ENCODE data around the gene ZNF346.
"Not testable (repeated sequence)": the region's sequence is repeated elsewhere in the genome, so short reads cannot be mapped to it uniquely, and the experiment has no call there.

ZNF346 gene

GRCh38 chr5:176995122-176995490 lies 27.4 kb upstream of the ZNF346 start:
- Histone ChIP-seq H3K27ac (ENCODE audit: low read depth, low read length) (no peak overlapping the region), H3K36me3 (ENCODE audit: control insufficient read depth, insufficient read depth, low read length) (no peaks in the 10 kb centered on the region), H3K27me3 (ENCODE audit: insufficient read depth, low read length, poor library complexity) (no peaks in the 10 kb centered on the region), H3K79me1 (ENCODE audit: low read length) (peaks cover 16% of the 10 kb centered on the region), H4K5ac (ENCODE audit: low read length) (no peak overlapping the region), H3K4me3 (ENCODE audit: low read length) (no peak overlapping the region), H3K56ac (ENCODE audit: low read length) (no peak overlapping the region), H3K79me2 (ENCODE audit: control insufficient read depth, insufficient read depth, low read length) (peaks cover 32% of the 10 kb centered on the region), H2BK120ac (ENCODE audit: low read depth, low read length) (no peak overlapping the region), H3K23ac (ENCODE audit: low read length) (no peak overlapping the region), H2BK5ac (ENCODE audit: low read length) (no peak overlapping the region), H3K4me1 (ENCODE audit: control insufficient read depth, low read depth, low read length) (no peaks in the 10 kb centered on the region), H2AK5ac (ENCODE audit: low read length) (no peak overlapping the region), H3K4ac (ENCODE audit: low read depth, low read length) (no peak overlapping the region), H2BK15ac (replicated peaks; ENCODE audit: low read depth) (no peak overlapping the region), H3K4me2 (ENCODE audit: low read length) (no peak overlapping the region), H3K9ac (ENCODE audit: low read length) (no peak overlapping the region), H3K18ac (ENCODE audit: low read length) (no peak overlapping the region), H4K8ac (ENCODE audit: low read depth, low read length) (no peak overlapping the region)
- no CpG with 5 or more reads among the region's 3 CpGs for WGBS (ENCODE audit: extremely low coverage, insufficient coverage, low lambda C conversion rate)
- peak; percentile 19 for DNase-seq

DNA sequence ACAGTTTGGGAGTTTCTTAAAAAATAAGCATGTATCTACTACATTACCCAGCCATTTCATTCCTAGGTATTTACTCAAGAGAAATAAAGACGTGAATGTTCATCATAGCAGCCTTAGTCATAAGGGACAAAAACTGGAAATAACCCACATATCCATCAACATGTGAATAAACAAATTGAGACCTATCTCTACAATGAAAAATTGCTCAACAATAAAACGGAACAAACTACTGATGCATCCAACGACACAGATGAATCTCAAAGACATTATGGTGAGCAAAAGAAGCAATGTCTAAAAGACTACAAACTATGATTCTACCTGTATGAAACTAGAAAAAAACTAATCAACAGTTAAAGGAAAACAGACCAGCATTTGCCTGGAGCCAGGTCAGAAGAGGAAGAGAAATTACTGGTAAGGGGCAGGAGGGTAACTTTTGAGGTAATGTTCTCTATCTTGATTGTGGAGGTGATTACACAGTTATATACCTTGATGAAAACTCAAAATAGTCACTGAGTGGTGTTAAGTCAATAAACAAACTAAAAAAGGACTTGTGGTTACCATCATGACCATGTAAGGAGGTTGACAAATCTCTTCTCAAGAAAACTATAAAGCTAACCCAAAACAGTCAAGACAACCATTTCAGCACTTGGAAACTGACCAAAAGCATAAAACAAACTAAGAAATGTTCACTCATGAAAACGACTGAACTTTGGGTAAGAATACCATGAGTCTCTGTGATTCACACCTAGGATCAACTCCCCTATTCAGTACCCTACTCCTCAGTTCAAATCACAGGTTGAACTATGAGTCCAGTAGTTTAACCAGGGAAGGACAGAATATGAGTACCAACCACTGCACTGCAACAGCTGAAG lies 26.4 kb upstream of the ZNF346 start:
- Histone ChIP-seq H3K79me1 (ENCODE audit: low read length) (peaks cover 15% of the 10 kb centered on the region), H2BK5ac (ENCODE audit: low read length) (no peak overlapping the region), H3K36me3 (ENCODE audit: control insufficient read depth, insufficient read depth, low read length) (no peaks in the 10 kb centered on the region), H3K56ac (ENCODE audit: low read length) (no peak overlapping the region), H3K4ac (ENCODE audit: low read depth, low read length) (no peak overlapping the region), H3K9ac (ENCODE audit: low read length) (no peak overlapping the region), H4K8ac (ENCODE audit: low read depth, low read length) (no peak overlapping the region), H3K4me1 (ENCODE audit: control insufficient read depth, low read depth, low read length) (no peaks in the 10 kb centered on the region), H3K4me3 (ENCODE audit: low read length) (no peak overlapping the region), H3K27me3 (ENCODE audit: insufficient read depth, low read length, poor library complexity) (no peaks in the 10 kb centered on the region), H4K5ac (ENCODE audit: low read length) (no peak overlapping the region), H3K79me2 (ENCODE audit: control insufficient read depth, insufficient read depth, low read length) (peaks cover 33% of the 10 kb centered on the region), H3K27ac (ENCODE audit: low read depth, low read length) (no peak overlapping the region), H3K18ac (ENCODE audit: low read length) (no peak overlapping the region), H2BK15ac (replicated peaks; ENCODE audit: low read depth) (no peak overlapping the region), H2AK5ac (ENCODE audit: low read length) (no peak overlapping the region), H2BK120ac (ENCODE audit: low read depth, low read length) (no peak overlapping the region), H3K23ac (ENCODE audit: low read length) (no peak overlapping the region), H3K4me2 (ENCODE audit: low read length) (no peak overlapping the region)
- WGBS (ENCODE audit: extremely low coverage, insufficient coverage, low lambda C conversion rate), result no CpG with 5 or more reads among the region's 4 CpGs
- DNase-seq, result no peak

GRCh38 chr5:176996780-176997179 lies 25.7 kb upstream of the ZNF346 start:
- no peak for DNase-seq
- Histone ChIP-seq H4K5ac (ENCODE audit: low read length) (no peak overlapping the region), H3K23ac (ENCODE audit: low read length) (no peak overlapping the region), H3K79me1 (ENCODE audit: low read length) (peaks cover 14% of the 10 kb centered on the region), H2BK15ac (replicated peaks; ENCODE audit: low read depth) (no peak overlapping the region), H2BK5ac (ENCODE audit: low read length) (no peak overlapping the region), H2AK5ac (ENCODE audit: low read length) (no peak overlapping the region), H3K27ac (ENCODE audit: low read depth, low read length) (no peak overlapping the region), H3K79me2 (ENCODE audit: control insufficient read depth, insufficient read depth, low read length) (peaks cover 33% of the 10 kb centered on the region), H3K4me2 (ENCODE audit: low read length) (no peak overlapping the region), H3K18ac (ENCODE audit: low read length) (no peak overlapping the region), H3K4ac (ENCODE audit: low read depth, low read length) (no peak overlapping the region), H3K9ac (ENCODE audit: low read length) (no peak overlapping the region), H2BK120ac (ENCODE audit: low read depth, low read length) (no peak overlapping the region), H3K56ac (ENCODE audit: low read length) (no peak overlapping the region), H3K4me1 (ENCODE audit: control insufficient read depth, low read depth, low read length) (no peaks in the 10 kb centered on the region), H3K27me3 (ENCODE audit: insufficient read depth, low read length, poor library complexity) (no peaks in the 10 kb centered on the region), H4K8ac (ENCODE audit: low read depth, low read length) (no peak overlapping the region), H3K36me3 (ENCODE audit: control insufficient read depth, insufficient read depth, low read length) (no peaks in the 10 kb centered on the region), H3K4me3 (ENCODE audit: low read length) (no peak overlapping the region)
- no CpG with 5 or more reads among the region's 5 CpGs for WGBS (ENCODE audit: extremely low coverage, insufficient coverage, low lambda C conversion rate)

DNA sequence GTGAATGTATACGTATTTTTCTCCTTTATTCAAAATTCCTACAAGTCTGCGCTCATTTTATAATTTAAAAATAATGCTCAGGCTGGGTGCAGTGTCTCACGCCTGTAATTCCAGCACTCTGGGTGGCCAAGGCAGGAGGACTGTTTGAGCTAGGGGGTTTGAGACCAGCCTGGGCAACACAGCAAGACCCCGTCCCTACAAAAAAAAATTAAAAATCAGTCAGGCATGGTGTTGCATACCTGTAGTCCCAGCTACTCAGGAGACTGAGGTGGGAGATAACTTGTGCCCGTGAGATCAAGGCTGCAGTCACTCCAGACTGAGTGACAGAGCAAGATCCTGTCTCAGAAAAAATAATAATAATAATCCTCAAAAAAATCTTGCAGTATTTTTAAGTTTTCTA lies 23.7 kb upstream of the ZNF346 start:
- H3K9ac ChIP-seq (ENCODE audit: low read length), result no peak overlapping the region
- H2BK15ac ChIP-seq (replicated peaks; ENCODE audit: low read depth), result no peak overlapping the region
- no peak overlapping the region for H3K18ac ChIP-seq (ENCODE audit: low read length)
- no peak overlapping the region for H3K23ac ChIP-seq (ENCODE audit: low read length)
- H3K4me2 ChIP-seq (ENCODE audit: low read length), result no peak overlapping the region
- WGBS (ENCODE audit: extremely low coverage, insufficient coverage, low lambda C conversion rate), result no CpG with 5 or more reads among the region's 5 CpGs
- H4K5ac ChIP-seq (ENCODE audit: low read length), result no peak overlapping the region
- peaks cover 32% of the 10 kb centered on the region for H3K79me2 ChIP-seq (ENCODE audit: control insufficient read depth, insufficient read depth, low read length)
- H3K4me1 ChIP-seq (ENCODE audit: control insufficient read depth, low read depth, low read length), result no peaks in the 10 kb centered on the region
- H2BK5ac ChIP-seq (ENCODE audit: low read length), result no peak overlapping the region
- H2AK5ac ChIP-seq (ENCODE audit: low read length), result no peak overlapping the region
- no peak overlapping the region for H4K8ac ChIP-seq (ENCODE audit: low read depth, low read length)
- H3K79me1 ChIP-seq (ENCODE audit: low read length), result peaks cover 14% of the 10 kb centered on the region
- H3K27me3 ChIP-seq (ENCODE audit: insufficient read depth, low read length, poor library complexity), result no peaks in the 10 kb centered on the region
- no peak overlapping the region for H3K4ac ChIP-seq (ENCODE audit: low read depth, low read length)
- DNase-seq, result no peak
- H3K56ac ChIP-seq (ENCODE audit: low read length), result no peak overlapping the region
- H3K27ac ChIP-seq (ENCODE audit: low read depth, low read length), result no peak overlapping the region
- H2BK120ac ChIP-seq (ENCODE audit: low read depth, low read length), result no peak overlapping the region
- no peak overlapping the region for H3K4me3 ChIP-seq (ENCODE audit: low read length)
- peaks cover 1% of the 10 kb centered on the region for H3K36me3 ChIP-seq (ENCODE audit: control insufficient read depth, insufficient read depth, low read length)

DNA sequence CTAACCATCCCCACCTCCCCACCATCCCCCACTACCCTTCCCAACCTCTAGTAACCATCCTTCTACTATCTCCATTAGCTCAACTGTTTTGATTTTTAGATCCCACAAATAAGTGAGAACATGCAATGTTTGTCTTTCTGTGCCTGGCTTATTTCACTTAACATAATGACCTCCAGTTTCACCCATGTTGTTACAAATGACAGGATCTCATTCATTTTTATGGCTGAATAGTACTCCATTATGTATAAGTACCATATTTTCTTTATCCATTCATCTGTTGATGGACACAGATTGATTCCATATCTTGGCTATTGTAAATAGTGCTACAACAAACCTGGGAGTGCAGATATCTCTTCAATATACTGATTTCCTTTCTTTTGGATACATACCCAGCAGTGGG lies 23.0 kb upstream of the ZNF346 start:
- H2AK5ac ChIP-seq (ENCODE audit: low read length); H3K36me3 ChIP-seq (ENCODE audit: control insufficient read depth, insufficient read depth, low read length); H3K9ac ChIP-seq (ENCODE audit: low read length); H3K4me3 ChIP-seq (ENCODE audit: low read length); H3K18ac ChIP-seq (ENCODE audit: low read length); H3K27ac ChIP-seq (ENCODE audit: low read depth, low read length); H2BK120ac ChIP-seq (ENCODE audit: low read depth, low read length); H3K4ac ChIP-seq (ENCODE audit: low read depth, low read length); H3K27me3 ChIP-seq (ENCODE audit: insufficient read depth, low read length, poor library complexity); H2BK5ac ChIP-seq (ENCODE audit: low read length); H2BK15ac ChIP-seq (replicated peaks; ENCODE audit: low read depth); DNase-seq; H4K5ac ChIP-seq (ENCODE audit: low read length); H3K4me2 ChIP-seq (ENCODE audit: low read length); H3K23ac ChIP-seq (ENCODE audit: low read length); H3K56ac ChIP-seq (ENCODE audit: low read length); H3K4me1 ChIP-seq (ENCODE audit: control insufficient read depth, low read depth, low read length); H4K8ac ChIP-seq (ENCODE audit: low read depth, low read length): not testable (repeated sequence)
- Histone ChIP-seq H3K79me2 (ENCODE audit: control insufficient read depth, insufficient read depth, low read length) (peaks cover 34% of the 10 kb centered on the region), H3K79me1 (ENCODE audit: low read length) (peaks cover 13% of the 10 kb centered on the region)

DNA sequence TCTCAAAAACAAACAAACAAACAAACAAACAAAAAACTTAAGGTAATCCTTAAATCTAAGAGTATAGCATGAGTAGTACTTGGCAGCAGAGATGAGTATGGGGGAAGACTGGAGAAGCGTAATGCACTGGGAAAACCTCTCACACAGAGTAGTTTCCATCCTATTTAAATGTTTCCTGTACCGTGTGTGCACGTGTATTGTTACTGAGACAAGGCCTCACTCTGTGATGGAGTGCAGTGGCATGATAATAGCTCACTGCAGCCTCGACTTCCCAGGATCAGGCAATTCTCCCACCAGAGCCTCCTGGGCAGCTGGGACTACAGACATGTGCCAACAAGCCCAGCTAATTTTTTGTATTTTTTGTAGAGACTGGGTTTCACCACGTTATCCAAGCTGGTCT lies 18.8 kb upstream of the ZNF346 start:
- H3K18ac ChIP-seq (ENCODE audit: low read length), result no peak overlapping the region
- no peaks in the 10 kb centered on the region for H3K27me3 ChIP-seq (ENCODE audit: insufficient read depth, low read length, poor library complexity)
- no peak overlapping the region for H2BK120ac ChIP-seq (ENCODE audit: low read depth, low read length)
- H3K4me1 ChIP-seq (ENCODE audit: control insufficient read depth, low read depth, low read length), result peaks cover 2% of the 10 kb centered on the region
- H2BK5ac ChIP-seq (ENCODE audit: low read length), result no peak overlapping the region
- no peak overlapping the region for H3K4ac ChIP-seq (ENCODE audit: low read depth, low read length)
- no peak overlapping the region for H3K4me3 ChIP-seq (ENCODE audit: low read length)
- H3K27ac ChIP-seq (ENCODE audit: low read depth, low read length), result no peak overlapping the region
- no peak overlapping the region for H2BK15ac ChIP-seq (replicated peaks; ENCODE audit: low read depth)
- H4K5ac ChIP-seq (ENCODE audit: low read length), result no peak overlapping the region
- no peak overlapping the region for H4K8ac ChIP-seq (ENCODE audit: low read depth, low read length)
- WGBS (ENCODE audit: extremely low coverage, insufficient coverage, low lambda C conversion rate), result no CpG with 5 or more reads among the region's 5 CpGs
- H3K23ac ChIP-seq (ENCODE audit: low read length), result no peak overlapping the region
- DNase-seq, result no peak
- no peak overlapping the region for H3K56ac ChIP-seq (ENCODE audit: low read length)
- peaks cover 1% of the 10 kb centered on the region for H3K36me3 ChIP-seq (ENCODE audit: control insufficient read depth, insufficient read depth, low read length)
- no peak overlapping the region for H3K9ac ChIP-seq (ENCODE audit: low read length)
- peaks cover 7% of the 10 kb centered on the region for H3K79me1 ChIP-seq (ENCODE audit: low read length)
- H3K79me2 ChIP-seq (ENCODE audit: control insufficient read depth, insufficient read depth, low read length), result peaks cover 27% of the 10 kb centered on the region
- H2AK5ac ChIP-seq (ENCODE audit: low read length), result no peak overlapping the region
- H3K4me2 ChIP-seq (ENCODE audit: low read length), result no peak overlapping the region

Data from mesendoderm (in vitro differentiated cells).